Measurements from ENCODE around the gene MALL. TPM values are rescaled to one million over a fixed set of nuclear protein-coding genes. Genes with fewer than 3 reads are reported as not detected.

The MALL gene
- total RNA-seq, 1 donor from 2014 or later, result 0.85 TPM

- no peaks in the 10 kb centered on the region for H3K9me3 Mint-ChIP-seq (ENCODE audit: low read depth)
These were observed 9.5 kb upstream of the MALL start for GRCh38 chr2:110124939-110125691.

GRCh38 chr2:110124038-110124825 lies 8.6 kb upstream of the MALL start:
- H3K27me3 Mint-ChIP-seq (ENCODE audit: low read depth), result no peaks in the 10 kb centered on the region
- H3K36me3 Mint-ChIP-seq (ENCODE audit: low read depth), result no peaks in the 10 kb centered on the region
- no peaks in the 10 kb centered on the region for H3K9me3 Mint-ChIP-seq (ENCODE audit: low read depth)
- H3K4me3 Mint-ChIP-seq (ENCODE audit: unreplicated experiment), result no peak overlapping the region
- TF ChIP-seq CTCF (IDR thresholded peaks at IDR 0.05), result no peak
- no peak for DNase-seq (ENCODE audit: low spot score)
- no peak overlapping the region for H3K27ac Mint-ChIP-seq (ENCODE audit: unreplicated experiment)
- peaks cover 17% of the 10 kb centered on the region for H3K4me1 Mint-ChIP-seq (ENCODE audit: low read depth)

More at GRCh38 chr2:110124939-110125691, 9.5 kb upstream of the MALL start:
- TF ChIP-seq CTCF (IDR thresholded peaks at IDR 0.05), result no peak
- no peak overlapping the region for H3K4me3 Mint-ChIP-seq (ENCODE audit: unreplicated experiment)
- no peak for DNase-seq (ENCODE audit: low spot score)
- no peaks in the 10 kb centered on the region for H3K27me3 Mint-ChIP-seq (ENCODE audit: low read depth)
- no peaks in the 10 kb centered on the region for H3K36me3 Mint-ChIP-seq (ENCODE audit: low read depth)
- H3K4me1 Mint-ChIP-seq (ENCODE audit: low read depth), result peaks cover 17% of the 10 kb centered on the region
- no peak overlapping the region for H3K27ac Mint-ChIP-seq (ENCODE audit: unreplicated experiment)

- Mint-ChIP-seq H3K4me1 (ENCODE audit: low read depth) (peaks cover 18% of the 10 kb centered on the region), H3K27ac (ENCODE audit: unreplicated experiment) (no peak overlapping the region), H3K4me3 (ENCODE audit: unreplicated experiment) (no peak overlapping the region), H3K27me3 (ENCODE audit: low read depth) (peaks cover 9% of the 10 kb centered on the region), H3K36me3 (ENCODE audit: low read depth) (no peaks in the 10 kb centered on the region), H3K9me3 (ENCODE audit: low read depth) (no peaks in the 10 kb centered on the region)
- no peak for TF ChIP-seq CTCF (IDR thresholded peaks at IDR 0.05)
- no peak for DNase-seq (ENCODE audit: low spot score)
These were observed 6.0 kb upstream of the MALL start for GRCh38 chr2:110121592-110121991.

- Mint-ChIP-seq H3K4me3 (ENCODE audit: unreplicated experiment) (no peak overlapping the region), H3K27ac (ENCODE audit: unreplicated experiment) (no peak overlapping the region), H3K4me1 (ENCODE audit: low read depth) (peaks cover 20% of the 10 kb centered on the region), H3K27me3 (ENCODE audit: low read depth) (peaks cover 11% of the 10 kb centered on the region), H3K9me3 (ENCODE audit: low read depth) (no peaks in the 10 kb centered on the region), H3K36me3 (ENCODE audit: low read depth) (no peaks in the 10 kb centered on the region)
- DNase-seq (ENCODE audit: low spot score), result no peak
- no peak for TF ChIP-seq CTCF (IDR thresholded peaks at IDR 0.05)
These were observed 5.4 kb upstream of the MALL start for GRCh38 chr2:110121052-110121334.

GRCh38 chr2:110120171-110121051 lies 4.8 kb upstream of the MALL start:
- no peak for TF ChIP-seq CTCF (IDR thresholded peaks at IDR 0.05)
- DNase-seq (ENCODE audit: low spot score), result no peak
- no peak overlapping the region for H3K27ac Mint-ChIP-seq (ENCODE audit: unreplicated experiment)
- H3K9me3 Mint-ChIP-seq (ENCODE audit: low read depth), result no peaks in the 10 kb centered on the region
- peaks cover 11% of the 10 kb centered on the region for H3K27me3 Mint-ChIP-seq (ENCODE audit: low read depth)
- no peaks in the 10 kb centered on the region for H3K36me3 Mint-ChIP-seq (ENCODE audit: low read depth)
- H3K4me1 Mint-ChIP-seq (ENCODE audit: low read depth), result peaks cover 20% of the 10 kb centered on the region
- H3K4me3 Mint-ChIP-seq (ENCODE audit: unreplicated experiment), result no peak overlapping the region

Measured in chondrocyte (in vitro differentiated cells).